Measurements from ENCODE around the gene CLSTN2.

The CLSTN2 gene

DNA sequence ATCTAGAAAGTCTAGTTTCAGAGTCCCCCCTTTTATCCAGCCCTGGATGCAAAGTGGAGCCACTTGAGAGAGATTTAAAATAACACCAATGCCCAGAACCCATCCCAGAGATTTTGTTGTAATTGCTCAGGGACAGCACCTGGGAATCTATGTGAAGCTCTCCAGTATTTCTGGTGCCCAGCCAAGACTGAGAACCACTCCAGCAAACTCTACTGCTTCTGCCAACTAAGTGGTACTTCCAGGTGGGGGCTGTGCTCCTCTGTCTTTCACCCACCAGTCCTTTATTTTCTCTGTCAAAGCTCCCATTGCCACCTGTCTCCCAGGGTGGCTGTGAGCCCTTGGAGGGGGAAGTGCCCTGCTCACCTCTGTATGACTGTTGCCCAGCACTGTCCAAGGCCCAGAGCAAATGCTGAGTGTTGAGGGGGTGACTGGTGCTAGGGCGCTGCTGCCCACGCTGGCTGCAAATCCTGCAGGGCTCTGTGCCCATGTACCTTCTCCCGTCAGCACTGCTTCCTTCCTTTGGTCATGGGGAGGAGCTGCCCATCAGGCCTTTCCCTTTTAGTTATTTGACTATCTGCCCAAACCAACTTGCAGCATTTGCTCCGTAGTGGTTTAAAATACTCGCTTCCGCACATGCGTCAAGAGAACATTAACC lies 9.4 kb downstream of the CLSTN2 start:
- no peak for DNase-seq (ENCODE audit: low read depth)

DNA sequence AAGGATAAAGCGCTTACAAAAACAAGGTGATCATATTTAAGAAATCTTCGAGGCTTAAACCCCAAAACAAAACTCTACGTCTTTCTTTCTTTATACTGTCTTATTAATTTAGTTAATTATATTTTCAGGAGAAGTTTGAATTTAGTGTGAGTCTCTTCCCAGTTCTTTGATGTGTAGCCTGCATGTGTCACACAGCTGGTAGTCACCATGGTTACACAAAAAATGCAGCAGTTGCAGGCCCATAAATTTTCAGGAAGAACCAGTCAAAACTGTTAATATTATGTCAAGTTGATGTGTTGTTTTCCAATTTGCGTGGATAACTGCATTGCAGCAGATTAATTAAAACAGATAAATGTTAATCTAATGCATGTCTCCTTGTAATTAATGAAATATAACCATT lies 10.4 kb downstream of the CLSTN2 start:
- DNase-seq (ENCODE audit: low read depth) = no peak

DNA sequence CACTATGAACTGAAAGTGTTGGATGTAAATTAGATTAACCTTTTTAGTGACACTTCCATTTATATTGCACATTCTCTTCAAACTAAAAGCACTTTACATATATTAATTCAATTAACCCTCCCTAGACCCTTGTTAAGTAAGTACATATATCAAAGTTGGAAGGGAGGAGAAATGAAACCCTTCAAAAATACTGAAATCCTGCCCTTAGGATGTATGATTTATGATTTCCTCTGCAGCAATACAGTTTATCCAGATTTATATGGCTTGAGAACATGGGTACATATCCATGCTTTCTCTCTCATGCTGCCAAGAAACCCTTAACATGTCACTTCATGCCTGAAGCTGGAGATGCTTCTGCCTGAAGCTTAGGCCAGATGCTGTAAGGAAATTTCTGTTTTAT lies 11.0 kb downstream of the CLSTN2 start:
- DNase-seq (ENCODE audit: low read depth) = no peak

DNA sequence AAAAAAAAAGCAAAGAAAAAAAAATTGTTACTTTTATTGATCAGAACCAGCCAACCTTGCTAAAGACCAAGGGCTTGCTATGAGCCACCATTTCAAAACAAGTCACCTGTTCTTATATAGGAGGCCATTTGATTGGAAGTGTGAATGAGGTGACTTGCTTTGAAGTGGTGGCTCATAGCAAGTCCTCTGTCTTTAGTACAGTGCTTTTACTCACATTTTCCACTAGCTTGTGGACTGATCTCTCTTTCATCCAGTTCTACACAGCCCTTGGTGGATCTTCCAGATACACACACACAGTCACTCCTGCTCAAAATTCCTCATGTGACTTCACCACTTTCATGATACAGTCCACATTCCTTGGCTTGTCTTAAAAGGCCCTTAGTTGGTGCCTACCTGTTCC lies 13.5 kb downstream of the CLSTN2 start:
- DNase-seq (ENCODE audit: low read depth) = no peak

DNA sequence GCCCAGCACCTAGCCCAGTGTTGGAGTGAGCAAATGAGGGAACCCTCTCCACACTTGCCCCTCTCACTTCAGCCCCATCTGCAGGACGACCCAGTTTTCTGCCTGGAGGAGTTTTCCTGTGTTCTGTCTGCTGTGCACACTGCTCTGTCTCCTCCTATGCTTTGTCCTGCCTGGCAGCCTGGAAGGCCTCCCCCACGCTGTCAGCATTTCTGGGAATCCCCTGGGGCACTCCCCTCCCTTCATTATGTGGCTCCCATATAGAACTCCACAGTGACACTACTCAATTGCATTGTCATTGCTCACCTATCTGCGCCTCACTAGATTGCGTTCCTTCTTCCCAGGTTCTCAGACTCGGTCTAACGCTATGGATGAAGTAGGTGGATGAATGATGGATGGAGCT lies 13.9 kb downstream of the CLSTN2 start:
- DNase-seq (ENCODE audit: low read depth) = no peak

DNA sequence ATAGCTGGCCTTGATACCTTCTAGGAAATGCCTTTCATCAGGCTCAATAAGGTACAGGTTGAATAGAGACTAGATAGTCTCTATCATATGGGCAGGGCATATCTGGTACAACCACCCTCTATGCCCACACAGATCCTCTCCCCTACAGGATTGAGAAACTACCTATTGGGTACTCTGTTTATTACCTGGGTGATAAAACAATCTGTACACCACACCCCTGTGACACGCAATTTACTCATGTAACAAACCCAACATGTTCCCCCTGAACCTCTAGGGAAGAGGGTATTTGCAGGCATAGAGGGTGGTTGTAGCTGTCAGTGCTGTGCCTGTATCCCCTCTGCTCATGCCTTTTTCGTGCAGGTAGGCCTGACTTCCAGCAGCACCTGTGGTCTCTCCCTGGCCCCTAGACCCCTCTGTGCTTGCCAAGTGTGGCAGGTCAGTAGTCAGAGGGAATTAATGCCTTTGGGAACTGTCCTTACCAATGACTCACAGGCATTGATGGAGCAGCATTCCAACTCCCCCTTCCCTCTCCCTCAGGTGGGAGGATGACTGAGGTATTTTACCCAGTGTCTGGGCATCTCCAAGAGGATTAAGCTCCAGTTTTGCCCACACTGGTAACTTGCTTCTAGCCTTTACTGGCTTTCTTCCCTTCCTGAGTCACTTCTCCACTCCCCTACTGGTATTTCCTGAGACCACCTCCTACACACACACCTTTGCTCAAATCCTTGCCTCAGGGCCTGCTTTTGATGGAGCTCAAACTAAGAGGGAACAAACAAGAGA lies 18.3 kb downstream of the CLSTN2 start:
- no peak for DNase-seq (ENCODE audit: low read depth)

DNA sequence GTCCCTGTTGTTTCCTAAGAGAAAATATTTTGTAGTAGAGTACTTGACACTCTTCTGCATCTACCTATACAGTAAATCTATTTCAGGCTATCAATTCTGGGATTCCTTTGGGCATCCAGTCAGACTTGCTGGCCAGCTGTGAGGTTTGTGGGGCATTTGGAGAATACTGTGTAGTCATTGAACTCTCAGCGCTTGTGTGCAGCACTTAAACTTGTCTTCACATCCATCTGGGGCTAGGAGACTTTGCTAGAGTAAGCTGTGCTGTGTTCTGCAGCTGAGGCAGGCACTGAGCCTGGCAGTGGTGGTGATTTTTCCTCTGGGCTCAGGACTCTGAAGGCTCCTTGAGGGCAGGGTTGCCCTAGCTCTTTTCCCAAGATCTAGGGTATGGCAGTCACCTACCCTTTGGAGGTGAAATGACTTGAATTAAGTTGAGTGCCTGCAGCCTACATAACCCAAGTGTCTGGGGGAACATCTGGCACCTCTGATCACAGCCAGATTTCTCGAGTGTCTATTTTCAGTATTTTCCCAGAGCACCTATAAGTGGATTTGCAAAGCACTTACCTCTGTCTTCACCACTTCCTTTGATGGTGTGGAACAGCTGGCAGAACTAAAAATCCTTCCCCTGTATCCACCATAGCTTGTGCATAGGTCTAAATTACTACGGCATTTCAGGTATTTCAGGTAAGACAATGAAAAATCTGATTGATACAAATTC lies 19.3 kb downstream of the CLSTN2 start:
- DNase-seq (ENCODE audit: low read depth) = no peak

DNA sequence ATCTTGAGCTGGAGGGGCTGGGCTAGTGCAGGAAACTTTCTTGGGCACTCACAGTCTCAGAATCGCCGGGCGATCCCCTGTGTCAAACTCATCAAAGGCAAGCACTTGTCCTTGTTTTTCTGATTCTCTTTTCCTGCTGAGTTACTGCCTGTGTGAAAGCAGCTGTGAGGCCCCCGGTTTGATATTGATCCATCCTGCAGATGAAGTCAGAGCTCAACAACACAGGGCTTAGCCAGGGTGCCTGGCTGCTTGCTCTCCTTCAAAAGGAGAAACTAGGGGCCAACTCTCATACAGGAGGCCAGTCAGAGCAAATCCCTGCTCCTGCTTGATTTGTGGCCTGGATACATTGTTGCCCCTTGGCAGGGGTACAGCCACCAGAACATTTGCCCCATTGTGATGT lies 22.9 kb downstream of the CLSTN2 start:
- no peak for DNase-seq (ENCODE audit: low read depth)

DNA sequence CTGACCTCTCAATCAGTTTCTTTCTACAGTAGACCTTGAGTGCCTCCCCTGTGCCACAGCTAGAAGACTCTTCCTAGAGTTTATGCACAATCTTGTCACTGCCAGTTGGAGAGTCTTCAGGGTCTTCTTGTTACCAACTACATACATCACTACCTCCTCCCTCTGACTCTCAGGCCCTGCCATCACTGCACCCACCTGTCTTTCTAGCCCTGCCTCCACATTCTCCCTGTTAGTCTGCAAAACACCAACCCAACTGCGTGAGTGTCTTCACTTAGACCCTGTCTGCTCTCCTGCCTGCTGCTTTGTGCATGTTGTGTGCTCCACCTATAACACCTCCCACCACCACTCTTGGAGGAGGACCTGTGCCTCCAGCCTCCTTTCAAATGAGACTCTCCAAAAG lies 34.4 kb downstream of the CLSTN2 start:
- DNase-seq (ENCODE audit: low read depth) = no peak

DNA sequence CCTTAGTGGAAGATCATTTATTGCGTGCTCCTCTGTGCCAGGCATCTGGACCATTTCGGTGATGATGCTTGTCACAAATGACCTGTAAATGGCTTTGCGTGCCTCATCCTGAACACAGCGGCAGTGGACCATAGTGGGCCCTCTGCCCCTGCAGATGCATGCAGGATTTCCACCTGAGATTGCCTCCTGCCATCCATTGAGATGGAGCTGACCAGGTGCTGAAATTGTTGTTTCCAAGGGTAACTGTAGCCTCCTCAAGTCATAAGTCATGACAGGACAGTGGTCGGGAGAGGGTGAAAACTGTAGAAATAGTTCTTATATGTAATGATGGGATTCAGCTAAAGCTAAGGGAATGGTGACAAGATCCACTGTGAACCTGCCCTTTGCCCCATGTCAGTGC lies 35.5 kb downstream of the CLSTN2 start:
- no peak for DNase-seq (ENCODE audit: low read depth)

DNA sequence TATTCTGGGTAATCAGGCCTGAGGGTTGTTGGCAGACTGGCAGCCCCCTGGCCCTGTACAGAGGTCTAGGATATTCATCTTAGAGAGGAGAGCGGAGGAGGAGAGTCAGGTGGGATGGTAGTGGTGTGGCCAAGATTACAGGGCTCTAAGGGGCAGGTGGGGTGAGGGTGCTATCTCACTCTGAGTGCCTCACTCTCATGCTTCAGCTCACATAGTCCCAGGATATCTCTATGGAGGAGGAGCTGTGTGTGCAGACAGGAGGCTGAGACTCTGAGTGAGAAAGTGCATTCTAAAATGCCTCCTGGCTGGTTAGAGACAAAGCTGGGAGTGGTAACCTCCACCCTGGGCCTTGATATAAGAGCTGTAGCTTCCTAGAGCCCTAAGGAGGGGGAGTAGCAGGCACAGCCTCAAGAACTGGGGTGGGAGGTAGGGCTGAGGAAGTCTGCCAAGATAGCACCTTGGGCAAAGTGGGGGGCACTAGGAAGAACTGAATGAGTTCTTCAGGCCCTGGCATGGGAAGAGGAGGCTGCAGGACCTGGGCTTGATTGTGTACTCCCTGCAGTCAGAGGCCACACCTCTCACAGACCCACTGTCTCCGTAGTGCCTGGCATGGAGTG lies 39.9 kb downstream of the CLSTN2 start:
- DNase-seq (ENCODE audit: low read depth) = no peak

DNA sequence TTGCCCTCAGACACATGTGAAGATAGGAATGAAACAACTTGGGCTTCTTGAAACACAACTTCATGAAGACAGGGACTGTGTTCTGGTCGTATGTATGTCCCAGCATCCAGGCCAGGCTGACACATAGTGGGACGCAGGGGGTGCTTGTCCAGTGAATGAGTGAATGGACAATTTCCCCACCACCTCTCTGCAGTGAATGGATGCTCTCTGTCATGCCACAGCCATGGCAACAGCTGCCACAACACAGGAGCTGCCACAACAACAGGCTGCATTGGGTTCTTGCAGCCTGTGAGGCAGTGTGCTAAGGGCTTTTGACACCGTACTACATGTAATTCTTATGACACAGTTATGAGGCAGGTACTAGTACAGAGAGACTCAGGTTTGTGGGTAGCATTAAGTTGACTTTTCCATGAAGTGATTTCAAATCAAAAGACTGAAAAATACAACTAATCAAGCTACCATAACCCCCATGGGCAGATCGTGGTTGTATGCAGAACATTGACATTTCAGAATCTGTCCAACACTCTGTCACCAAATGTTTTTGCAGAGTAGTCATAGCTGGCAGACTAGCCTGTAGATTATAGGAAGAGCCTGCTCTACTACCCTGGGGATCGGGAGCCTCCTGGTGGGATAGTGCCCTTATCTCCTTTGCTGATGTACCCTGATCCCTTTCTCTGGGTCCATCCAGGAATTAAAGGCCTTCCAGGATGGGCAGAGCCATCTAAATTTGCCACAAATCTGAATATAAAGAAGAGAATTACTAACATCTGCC lies 40.8 kb downstream of the CLSTN2 start:
- DNase-seq (ENCODE audit: low read depth) = no peak

DNA sequence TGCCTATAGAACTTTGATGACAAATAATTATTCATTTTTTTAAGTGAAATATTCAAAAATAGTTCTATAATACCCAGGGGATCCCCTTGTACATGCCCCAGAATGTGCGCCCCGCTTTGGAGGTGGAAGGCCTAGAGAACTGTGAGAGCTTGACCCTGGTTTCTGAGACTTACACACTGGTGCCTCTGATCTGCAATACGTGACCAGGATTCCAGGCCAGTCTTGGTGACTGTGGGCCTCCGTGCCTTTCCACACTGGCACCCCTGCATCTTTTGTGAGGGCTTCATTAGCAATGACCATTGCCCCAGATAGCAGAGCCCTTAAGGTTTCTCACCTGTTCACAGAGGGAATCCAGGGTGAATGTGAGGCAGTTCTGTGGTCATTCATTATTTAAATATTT lies 44.0 kb downstream of the CLSTN2 start:
- no peak for DNase-seq (ENCODE audit: low read depth)

DNA sequence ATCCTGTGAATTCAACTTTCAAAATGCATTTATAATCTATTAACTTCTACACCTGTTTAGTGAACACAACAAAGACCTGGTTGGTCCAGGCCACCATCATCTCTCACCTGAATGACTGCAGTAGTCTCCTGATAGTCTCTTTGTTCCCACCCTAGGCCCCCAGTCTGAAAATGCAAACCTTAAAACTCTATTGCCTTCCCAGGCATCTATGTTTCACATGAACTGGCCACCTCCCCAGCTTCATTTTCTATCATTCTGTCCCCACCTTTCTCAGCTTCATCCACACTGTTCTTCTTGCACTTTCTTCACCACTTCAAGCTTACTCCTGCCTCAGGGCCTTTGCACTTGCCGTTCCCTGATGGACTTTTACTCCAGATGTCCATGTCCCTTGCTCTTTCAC lies 45.0 kb downstream of the CLSTN2 start:
- no peak for DNase-seq (ENCODE audit: low read depth)

DNA sequence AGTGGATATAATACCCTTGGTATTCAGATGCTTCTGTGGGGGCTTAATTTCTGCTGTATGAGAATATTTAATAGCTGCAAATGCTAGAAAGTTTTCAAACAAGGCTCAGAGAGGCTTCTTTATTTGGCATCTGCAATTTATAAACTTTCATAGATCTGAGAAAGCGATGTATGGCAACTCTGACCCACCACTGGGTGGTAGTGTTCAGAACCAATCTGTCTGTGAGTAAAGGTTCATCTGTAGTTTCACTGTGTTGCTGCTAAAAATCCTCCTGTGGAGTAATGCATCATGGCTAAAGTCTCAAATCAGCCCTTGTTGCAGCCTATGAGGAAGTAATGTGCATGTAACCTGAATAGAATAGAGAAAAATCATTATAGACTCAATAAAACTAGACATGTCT lies 47.4 kb downstream of the CLSTN2 start:
- DNase-seq (ENCODE audit: low read depth) = no peak

DNA sequence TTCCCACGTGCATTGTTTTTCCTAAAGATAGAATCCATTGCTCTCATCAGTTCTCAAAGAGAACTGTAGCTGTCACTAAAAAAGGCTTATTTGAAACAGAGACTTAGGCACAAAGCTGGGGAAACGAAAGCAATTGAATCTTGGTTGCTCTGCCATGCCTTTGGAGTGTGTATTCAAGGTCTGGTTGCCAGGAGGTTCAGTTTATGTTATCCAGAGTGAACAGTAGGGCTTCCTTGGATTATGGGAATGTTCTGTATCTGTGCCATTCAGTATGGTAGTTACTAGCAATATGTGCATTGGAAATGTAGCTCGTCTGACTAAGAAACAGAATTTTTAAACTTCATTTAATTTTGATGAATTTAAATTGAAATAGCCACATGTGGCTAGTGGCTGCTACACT lies 50.6 kb downstream of the CLSTN2 start:
- no peak for DNase-seq (ENCODE audit: low read depth)

DNA sequence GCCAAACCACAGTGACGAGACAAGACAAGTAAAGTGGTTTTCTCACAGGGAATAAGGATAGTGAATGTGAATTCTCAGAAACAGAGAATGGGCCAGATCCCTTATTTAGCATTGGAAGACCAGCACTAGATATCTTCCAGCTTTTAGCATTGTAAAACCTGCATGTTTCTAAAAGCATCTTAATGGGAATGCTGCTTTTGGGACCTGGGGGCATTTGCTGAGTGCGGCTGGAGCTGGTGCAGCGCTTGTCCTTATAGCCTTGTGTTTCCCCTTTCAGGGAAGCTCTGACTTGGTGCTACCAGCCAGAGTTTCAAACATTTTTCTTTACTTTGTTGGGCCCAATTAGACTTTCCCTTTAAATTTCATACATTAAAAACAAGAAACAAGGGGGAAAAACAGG lies 52.9 kb downstream of the CLSTN2 start:
- DNase-seq (ENCODE audit: low read depth) = no peak

DNA sequence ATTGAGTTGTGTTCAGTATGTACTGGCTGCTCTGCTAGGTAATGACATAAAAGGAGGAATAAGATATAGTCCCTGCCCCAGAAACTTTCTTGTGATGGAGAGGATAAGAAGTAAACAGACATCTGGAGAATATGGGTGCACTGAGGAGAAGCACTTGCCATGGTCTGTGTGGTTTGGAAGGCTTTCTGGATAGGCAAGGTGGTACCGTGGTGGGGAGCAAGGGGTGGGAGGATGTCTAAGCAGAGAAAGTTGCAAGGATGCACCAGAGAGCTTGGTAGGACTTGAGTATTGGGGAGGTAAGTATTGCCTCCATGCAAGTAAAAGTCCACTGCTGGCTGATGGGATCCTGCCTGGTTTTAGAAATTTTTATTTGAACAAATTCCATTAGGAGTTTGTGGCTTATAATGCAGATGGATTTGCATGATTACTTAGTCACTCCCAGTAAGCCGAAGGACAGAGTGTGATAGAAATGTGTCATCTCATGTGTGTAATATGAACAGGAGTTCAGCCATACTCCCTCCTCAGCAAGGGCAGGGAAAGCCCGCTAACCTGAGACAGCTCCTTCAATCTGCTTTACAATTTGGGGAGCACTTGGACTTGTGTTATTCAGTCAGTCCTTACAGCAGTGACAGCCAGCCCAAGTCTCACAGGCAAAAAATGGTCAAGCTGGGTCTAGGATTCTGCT lies 53.6 kb downstream of the CLSTN2 start:
- no peak for DNase-seq (ENCODE audit: low read depth)

DNA sequence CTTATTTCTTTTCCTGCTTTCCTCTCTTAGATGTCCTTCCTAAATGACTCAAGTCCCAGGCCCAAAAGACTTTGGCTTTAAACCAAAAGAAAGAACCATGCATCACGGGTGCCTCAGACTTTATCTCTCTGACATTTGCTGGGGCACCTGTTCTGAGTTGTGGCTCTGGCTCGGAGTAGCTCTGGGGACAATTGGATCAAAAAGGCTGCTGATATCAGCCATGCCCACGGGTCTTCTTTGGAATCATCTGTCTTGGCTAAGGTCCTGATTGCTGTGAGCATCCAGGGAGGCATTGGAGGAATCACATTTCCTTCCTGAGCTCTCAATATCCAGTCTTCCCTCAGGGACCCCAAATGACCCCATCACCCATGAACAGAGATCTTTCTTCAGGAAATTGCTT lies 59.9 kb downstream of the CLSTN2 start:
- DNase-seq (ENCODE audit: low read depth) = no peak

DNA sequence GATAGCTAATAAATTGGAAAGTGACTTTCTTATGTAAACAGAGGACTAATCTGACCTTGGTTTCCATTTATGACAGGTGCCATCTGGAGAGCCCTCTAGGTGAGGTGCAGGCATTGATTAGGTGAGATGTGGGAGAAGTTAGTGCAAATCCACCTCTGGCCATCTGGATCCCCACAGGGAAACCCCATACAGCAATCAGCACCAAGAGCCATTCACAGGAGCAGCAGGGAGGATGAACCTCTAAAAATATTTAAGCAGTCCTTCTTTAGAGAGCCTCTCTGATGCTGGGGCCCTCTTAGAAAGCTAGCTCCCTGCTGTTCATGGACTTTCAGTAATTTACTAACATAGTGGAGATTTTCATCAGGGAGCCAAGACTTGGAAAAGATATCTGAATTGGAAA lies 69.3 kb downstream of the CLSTN2 start:
- DNase-seq (ENCODE audit: low read depth) = no peak

DNA sequence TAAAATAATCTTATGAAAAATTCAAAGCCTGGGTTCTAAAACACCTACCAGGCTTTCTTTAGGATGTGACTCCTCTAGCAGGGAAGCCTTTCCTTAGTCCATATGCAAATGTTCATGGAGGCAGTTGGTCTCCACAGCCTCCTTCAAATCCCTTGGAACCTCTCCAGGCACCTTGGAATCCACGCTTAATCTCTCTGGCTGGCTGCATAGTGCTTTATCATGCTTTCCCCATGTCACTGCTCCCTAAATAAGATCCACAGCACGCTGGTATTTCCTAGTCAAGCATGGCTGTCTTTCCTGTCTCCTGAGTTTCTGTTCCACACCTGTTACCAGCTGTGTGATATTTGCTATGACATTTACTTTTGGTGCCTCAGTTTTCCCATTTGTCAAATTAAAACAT lies 71.3 kb downstream of the CLSTN2 start:
- DNase-seq (ENCODE audit: low read depth) = no peak

DNA sequence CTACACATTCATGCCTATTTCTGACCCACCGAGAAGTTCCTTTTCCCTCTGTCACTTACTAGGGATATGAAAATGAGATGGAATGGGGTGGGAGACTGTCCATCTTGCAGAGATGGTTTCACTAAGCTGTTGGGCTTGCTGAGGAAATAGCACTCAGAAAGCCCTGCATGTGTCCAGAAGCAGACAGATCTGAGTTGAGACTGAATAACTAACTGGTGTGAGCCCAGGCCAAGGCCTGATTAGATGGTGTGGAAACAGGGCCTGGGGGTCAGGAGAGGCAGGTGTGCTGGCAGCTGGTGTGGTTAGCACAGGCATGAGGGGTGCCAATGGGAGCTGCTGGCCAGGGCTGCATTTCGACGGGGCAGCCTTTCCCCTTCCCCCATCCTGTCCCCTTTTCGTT lies 72.1 kb downstream of the CLSTN2 start:
- no peak for DNase-seq (ENCODE audit: low read depth)
